Measurements from ENCODE around the gene JARID2.

JARID2 gene

GRCh38 chr6:15339081-15339480 lies 93.2 kb downstream of the JARID2 start:
- Histone ChIP-seq H3K9me2 (ENCODE audit: low read depth, low read length) (no peaks in the 10 kb centered on the region), H4K20me1 (ENCODE audit: insufficient read depth, low read length) (no peaks in the 10 kb centered on the region), H2AFZ (ENCODE audit: low read length) (no peak overlapping the region), H3K36me3 (ENCODE audit: insufficient read depth, low read length) (no peaks in the 10 kb centered on the region), H3K4me3 (ENCODE audit: low read depth, low read length, poor library complexity, severe bottlenecking) (no peak overlapping the region), H3K27me3 (ENCODE audit: insufficient read depth, low read length) (no peaks in the 10 kb centered on the region), H3K9me3 (ENCODE audit: low read length) (no peaks in the 10 kb centered on the region), H3F3A (ENCODE audit: insufficient read depth, low read length) (no peaks in the 10 kb centered on the region), H3K4me1 (ENCODE audit: insufficient read depth, low read length, severe bottlenecking) (no peaks in the 10 kb centered on the region), H3K79me2 (ENCODE audit: insufficient read depth, low read length) (no peaks in the 10 kb centered on the region), H3K9ac (ENCODE audit: low read length) (no peak overlapping the region), H3K4me2 (ENCODE audit: low read length) (no peak overlapping the region), H3K27ac (ENCODE audit: low read depth, low read length, poor library complexity, severe bottlenecking) (no peak overlapping the region)
- no peak for TF ChIP-seq CTCF (IDR thresholded peaks at IDR 0.05; ENCODE audit: low read length)

- H3F3A ChIP-seq (ENCODE audit: insufficient read depth, low read length) = no peaks in the 10 kb centered on the region
- H3K27me3 ChIP-seq (ENCODE audit: insufficient read depth, low read length) = no peaks in the 10 kb centered on the region
- H3K9me3 ChIP-seq (ENCODE audit: low read length) = no peaks in the 10 kb centered on the region
- no peaks in the 10 kb centered on the region for H3K36me3 ChIP-seq (ENCODE audit: insufficient read depth, low read length)
- H3K27ac ChIP-seq (ENCODE audit: low read depth, low read length, poor library complexity, severe bottlenecking) = no peak overlapping the region
- H4K20me1 ChIP-seq (ENCODE audit: insufficient read depth, low read length) = no peaks in the 10 kb centered on the region
- no peak overlapping the region for H3K4me2 ChIP-seq (ENCODE audit: low read length)
- no peak overlapping the region for H3K4me3 ChIP-seq (ENCODE audit: low read depth, low read length, poor library complexity, severe bottlenecking)
- H3K9me2 ChIP-seq (ENCODE audit: low read depth, low read length) = no peaks in the 10 kb centered on the region
- H3K9ac ChIP-seq (ENCODE audit: low read length) = no peak overlapping the region
- H3K79me2 ChIP-seq (ENCODE audit: insufficient read depth, low read length) = no peaks in the 10 kb centered on the region
- TF ChIP-seq CTCF (IDR thresholded peaks at IDR 0.05; ENCODE audit: low read length) = no peak
- no peak for TF ChIP-seq EZH2 (IDR thresholded peaks at IDR 0.05; ENCODE audit: borderline replicate concordance, low read length)
- no peaks in the 10 kb centered on the region for H3K4me1 ChIP-seq (ENCODE audit: insufficient read depth, low read length, severe bottlenecking)
- H2AFZ ChIP-seq (ENCODE audit: low read length) = no peak overlapping the region
Measured at GRCh38 chr6:15340105-15340601, 94.3 kb downstream of the JARID2 start.

- H3K79me2 ChIP-seq (ENCODE audit: insufficient read depth, low read length) = no peaks in the 10 kb centered on the region
- no peaks in the 10 kb centered on the region for H4K20me1 ChIP-seq (ENCODE audit: insufficient read depth, low read length)
- no peak overlapping the region for H3K4me2 ChIP-seq (ENCODE audit: low read length)
- H3K9me3 ChIP-seq (ENCODE audit: low read length) = no peaks in the 10 kb centered on the region
- H3K27ac ChIP-seq (ENCODE audit: low read depth, low read length, poor library complexity, severe bottlenecking) = no peak overlapping the region
- no peaks in the 10 kb centered on the region for H3F3A ChIP-seq (ENCODE audit: insufficient read depth, low read length)
- H2AFZ ChIP-seq (ENCODE audit: low read length) = no peak overlapping the region
- H3K9ac ChIP-seq (ENCODE audit: low read length) = no peak overlapping the region
- TF ChIP-seq EZH2 (IDR thresholded peaks at IDR 0.05; ENCODE audit: borderline replicate concordance, low read length) (no peak), CTCF (IDR thresholded peaks at IDR 0.05; ENCODE audit: low read length) (no peak)
- no peaks in the 10 kb centered on the region for H3K27me3 ChIP-seq (ENCODE audit: insufficient read depth, low read length)
- H3K4me3 ChIP-seq (ENCODE audit: low read depth, low read length, poor library complexity, severe bottlenecking) = no peak overlapping the region
- H3K4me1 ChIP-seq (ENCODE audit: insufficient read depth, low read length, severe bottlenecking) = no peaks in the 10 kb centered on the region
- H3K36me3 ChIP-seq (ENCODE audit: insufficient read depth, low read length) = no peaks in the 10 kb centered on the region
- H3K9me2 ChIP-seq (ENCODE audit: low read depth, low read length) = no peaks in the 10 kb centered on the region
Measured at GRCh38 chr6:15340775-15341174, 94.9 kb downstream of the JARID2 start.

All from OCI-LY1 (cell line).